HepG2 (cell line): ENCODE data around the gene QRSL1. TPM values are rescaled to one million over a fixed set of nuclear protein-coding genes. Genes with fewer than 3 reads are reported as not detected.

Source experiments
- ATAC-seq: fragments of 200-7000 bp; cut with Tn5 transposase; 3 replicates; pipeline ENCODE4 v1.9.1; 2020; ENCODE audit warnings: mild to moderate bottlenecking, moderate library complexity
- BruUV-seq: library from RNA; stranded (reverse); fragments of 400-500 nt; replicated peaks from 2 replicates; lab custom pipeline; 2021; lab: Mats Ljungman, UMichigan
- CTCF ChIA-PET: fragments of 300-600 bp; formaldehyde crosslinking; extraction: SDS; loops from one replicate; lab custom pipeline; 2021; ENCODE audit warnings: low total read pairs, inconsistent platforms, low intra/inter-chr PET ratio; lab: Yijun Ruan, JAX
- POLR2A ChIA-PET: fragments of 350-600 bp; sonication (Branson Sonifier 250); formaldehyde crosslinking; loops from one replicate; lab custom pipeline; 2020; ENCODE audit warnings: antibody characterized with exemption, inconsistent platforms; lab: Yijun Ruan, JAX
- DNase-seq: peaks from one replicate; pipeline ENCODE4 v3.0.0-alpha.2; 2015; ENCODE audit warnings: low spot score
- FAIRE-seq: peaks from 3 replicates; lab custom pipeline; 2011; peaks lifted over from hg19 to GRCh38; lab: Jason Lieb, UNC
- H2AFZ ChIP-seq: one replicate; pipeline ENCODE4 v1.6.1; 2011; ENCODE audit warnings: low read length, inconsistent platforms
- H3K27ac ChIP-seq: fragments of 300-600 bp; 3 replicates; pipeline ENCODE4 v1.8.0; 2011; ENCODE audit warnings: mixed run types, mild to moderate bottlenecking, mixed read lengths, low read length, inconsistent platforms; ENCODE audit not compliant: insufficient read depth; ENCODE audit errors: extremely low read length
- H3K27me3 ChIP-seq, 2 experiments: fragments of 200-600 bp in 1 of 2; 2 replicates in 1 of 2; 3 replicates in 1 of 2; pipeline versions ENCODE4 v1.6.0 to v1.8.0; 2011; ENCODE audit warnings: low read length in 2 of 2, mild to moderate bottlenecking in 2 of 2, moderate library complexity in 2 of 2, inconsistent platforms in 1 of 2; ENCODE audit not compliant: insufficient read depth in 2 of 2, control insufficient read depth in 1 of 2
- H3K36me3 ChIP-seq, 2 experiments: fragments of 200-600 bp in 1 of 2; replicated peaks in 1 of 2; 2 replicates in 1 of 2; 3 replicates in 1 of 2; pipeline versions ENCODE4 v1.5.1 to v1.8.0; 2011; ENCODE audit warnings: low read length in 2 of 2, inconsistent platforms in 1 of 2; ENCODE audit not compliant: insufficient read depth in 2 of 2, control insufficient read depth in 1 of 2
- H3K4me1 ChIP-seq: 2 replicates; pipeline ENCODE4 v1.5.1; 2012; ENCODE audit warnings: low read length, inconsistent platforms; ENCODE audit not compliant: insufficient read depth
- H3K4me2 ChIP-seq: 2 replicates; pipeline ENCODE4 v1.6.0; 2011; ENCODE audit warnings: low read depth, low read length, inconsistent platforms
- H3K4me3 ChIP-seq, 3 experiments: fragments of 200-600 bp in 1 of 3; sonication (generic), shearing (Covaris generic) in 1 of 3; replicated peaks in 1 of 3; 2 replicates each; pipeline ENCODE4 v1.5.1; 2011 to 2016; ENCODE audit warnings: low read length in 3 of 3, inconsistent platforms in 2 of 3, low read depth in 2 of 3, mild to moderate bottlenecking in 2 of 3, control low read depth in 1 of 3, mixed read lengths in 1 of 3; ENCODE audit not compliant: insufficient read depth in 1 of 3
- H3K79me2 ChIP-seq: one replicate; pipeline ENCODE4 v1.6.1; 2011; ENCODE audit warnings: low read length, inconsistent platforms; ENCODE audit not compliant: insufficient read depth
- H3K9ac ChIP-seq: 2 replicates; pipeline ENCODE4 v1.6.0; 2011; ENCODE audit warnings: mild to moderate bottlenecking, low read depth, low read length, inconsistent platforms; ENCODE audit not compliant: insufficient read depth
- H3K9me3 ChIP-seq: 2 replicates; pipeline ENCODE4 v1.5.1; 2012; ENCODE audit warnings: mild to moderate bottlenecking, low read length
- H4K20me1 ChIP-seq: 2 replicates; pipeline ENCODE4 v1.6.0; 2011; ENCODE audit warnings: inconsistent platforms, mild to moderate bottlenecking, low read length, moderate library complexity; ENCODE audit not compliant: insufficient read depth
- AKAP8 ChIP-seq: sonication (generic); formaldehyde crosslinking; IDR thresholded peaks from 2 replicates; pipeline ENCODE4 v1.5.1; 2020; ENCODE audit warnings: mild to moderate bottlenecking, missing genetic modification reagents
- BCL6 ChIP-seq: IDR thresholded peaks from 2 replicates; pipeline ENCODE4 v1.6.1; 2016; ENCODE audit warnings: missing genetic modification reagents, missing compliant biosample characterization
- HCFC1 ChIP-seq: fragments of 150-350 bp; IDR thresholded peaks from 2 replicates; pipeline ENCODE4 v1.6.1; 2014; ENCODE audit warnings: low read depth, low read length
- PAX8 ChIP-seq: sonication (generic); formaldehyde crosslinking; IDR thresholded peaks from 2 replicates; pipeline ENCODE4 v1.8.0; 2022; ENCODE audit warnings: mild to moderate bottlenecking, missing genetic modification reagents, borderline replicate concordance
- PHB2 ChIP-seq: fragments of 450-650 bp; IDR thresholded peaks from 2 replicates; pipeline ENCODE4 v1.6.1; 2018; ENCODE audit not compliant: partially characterized antibody
- PITX1 ChIP-seq: sonication (generic); formaldehyde crosslinking; IDR thresholded peaks from 2 replicates; pipeline ENCODE4 v1.5.1; 2020; ENCODE audit warnings: mild to moderate bottlenecking, missing genetic modification reagents
- ZNF761 ChIP-seq: sonication (generic); formaldehyde crosslinking; conservative IDR thresholded peaks from 2 replicates; pipeline ENCODE4 v1.4.0; 2020; ENCODE audit warnings: mild to moderate bottlenecking, missing genetic modification reagents
- ZSCAN22 ChIP-seq: sonication (generic); formaldehyde crosslinking; IDR thresholded peaks from 2 replicates; pipeline ENCODE4 v1.4.0; 2020; ENCODE audit warnings: mild to moderate bottlenecking, missing genetic modification reagents
- WGBS: methylation state at CpG from one replicate; pipeline ENCODE4 v1.1.6; 2017; ENCODE audit warnings: low lambda C conversion rate; 5-methylcytosine and 5-hydroxymethylcytosine counted together
- in situ Hi-C: cut with HindIII; loops from 2 replicates; pipeline ENCODE4 v1.10.0; 2017; ENCODE audit warnings: low pct_unique_long_range_greater_than_20kb; ENCODE audit not compliant: extremely low pct_ligation_motif_present
- intact Hi-C: fragments of 100-400 bp; cut with micrococcal nuclease; formaldehyde crosslinking; loops from one replicate; pipeline ENCODE4 v1.10.0; 2022; ENCODE audit not compliant: unreplicated experiment
- polyA plus RNA-seq, 8 experiments: library from polyadenylated mRNA; depleted of rRNA in 3 of 8; stranded (reverse) in 7 of 8; unstranded in 1 of 8; fragments of >200 nt; fragmentation: Illumina TruSeq in 4 of 8; extraction: Trizol in 4 of 8; gene quantifications; 2 replicates each; pipeline versions ENCODE4 v1.2.1 to v1.2.3, GENCODE V29; 2011 to 2016; ENCODE audit warnings: low read depth in 4 of 8, missing spikeins in 1 of 8, mixed read lengths in 1 of 8; ENCODE audit not compliant: insufficient read depth in 1 of 8
- total RNA-seq, 5 experiments: library from RNA; depleted of rRNA; stranded (reverse); fragments of >200 nt; fragmentation: Illumina TruSeq; extraction: Trizol; gene quantifications; 2 replicates each; pipeline ENCODE4 v1.2.3, GENCODE V29; 2016; ENCODE audit warnings: low read depth in 1 of 5
- TF ChIP-seq, protein P1 (sequence below): sonication (generic); formaldehyde crosslinking; IDR thresholded peaks from 2 replicates; pipeline ENCODE4 v1.8.1; 2023; ENCODE audit warnings: mild to moderate bottlenecking, moderate library complexity, missing genetic modification reagents
- TF ChIP-seq, protein P2 (sequence below): sonication (generic); formaldehyde crosslinking; IDR thresholded peaks from 2 replicates; pipeline ENCODE4 v1.5.0; 2020; ENCODE audit warnings: missing genetic modification reagents
- TF ChIP-seq, protein P3 (sequence below): sonication (generic); formaldehyde crosslinking; IDR thresholded peaks from 2 replicates; pipeline ENCODE4 v1.5.0; 2020; ENCODE audit warnings: missing genetic modification reagents
- TF ChIP-seq, protein P4 (sequence below): IDR thresholded peaks from 2 replicates; pipeline ENCODE4 v1.6.1; 2016; ENCODE audit warnings: mild to moderate bottlenecking, missing biosample characterization, missing genetic modification reagents
- TF ChIP-seq, protein P5 (sequence below): sonication (generic); formaldehyde crosslinking; conservative IDR thresholded peaks from 2 replicates; pipeline ENCODE4 v1.4.0; 2020; ENCODE audit warnings: missing genetic modification reagents
- TF ChIP-seq, protein P6 (sequence below): sonication (generic); formaldehyde crosslinking; IDR thresholded peaks from 2 replicates; pipeline ENCODE4 v1.4.0; 2020; ENCODE audit warnings: mild to moderate bottlenecking, missing genetic modification reagents

Gene QRSL1
- total and polyA plus RNA-seq, 2 of the 13 experiments (the other 11 are each of a cell fraction or from before 2014, with no cell fraction given), result 8.2 to 22.3 TPM

- BruUV-seq, result no TSS peak
- Histone ChIP-seq H3K9ac (no peak overlapping the region), H3K27ac (no peak overlapping the region), H4K20me1 (no peaks in the 10 kb centered on the region), H3K9me3 (no peaks in the 10 kb centered on the region), H3K27me3 (no peaks in the 10 kb centered on the region), H2AFZ (no peak overlapping the region), H3K79me2 (peaks cover 32% of the 10 kb centered on the region), H3K4me2 (no peak overlapping the region), H3K36me3 (peaks cover 5 to 40% of the 10 kb centered on the region in 2 experiments; a peak in 4 of 5 replicates), H3K4me1 (peaks cover 9% of the 10 kb centered on the region; the same call in 1 of the 2 replicates), H3K4me3 (no peak overlapping the region)
- 75% methylated on average over 4 of the region's 4 CpGs for WGBS
- ATAC-seq (no peak), DNase-seq (no peak), FAIRE-seq (no peak)
- in situ Hi-C loops, result no loop called here
- ChIA-PET CTCF (no interaction called here), POLR2A (no interaction called here)
- intact Hi-C loops, result loop anchor here (10.0 kb wide), 1 partner anchor 155 kb away; no protein-coding TSS in a partner anchor
- TF ChIP-seq PAX8 (CRISPR knock-in tag), result no peak
- TF ChIP-seq BCL6 (CRISPR knock-in tag), result no peak
- no peak for TF ChIP-seq HCFC1
- TF ChIP-seq, protein P1, sequence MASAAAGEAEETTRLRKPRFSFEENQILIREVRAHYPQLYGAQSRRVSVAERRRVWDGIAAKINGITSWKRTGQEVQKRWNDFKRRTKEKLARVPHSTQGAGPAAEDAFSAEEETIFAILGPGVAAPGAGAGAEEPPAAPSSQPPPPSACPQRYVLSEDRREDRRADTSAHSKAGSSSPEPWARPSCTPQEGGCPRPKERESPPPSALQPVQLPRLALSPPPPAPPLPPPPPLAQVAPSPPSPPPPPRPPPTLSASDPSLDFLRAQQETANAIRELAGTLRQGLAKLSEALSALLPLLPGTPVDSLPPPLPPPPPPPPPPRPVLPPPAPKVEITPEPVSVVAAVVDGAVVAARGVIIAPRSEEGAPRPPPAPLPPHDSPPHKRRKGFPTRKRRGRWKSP, result no peak
- TF ChIP-seq, protein P2, sequence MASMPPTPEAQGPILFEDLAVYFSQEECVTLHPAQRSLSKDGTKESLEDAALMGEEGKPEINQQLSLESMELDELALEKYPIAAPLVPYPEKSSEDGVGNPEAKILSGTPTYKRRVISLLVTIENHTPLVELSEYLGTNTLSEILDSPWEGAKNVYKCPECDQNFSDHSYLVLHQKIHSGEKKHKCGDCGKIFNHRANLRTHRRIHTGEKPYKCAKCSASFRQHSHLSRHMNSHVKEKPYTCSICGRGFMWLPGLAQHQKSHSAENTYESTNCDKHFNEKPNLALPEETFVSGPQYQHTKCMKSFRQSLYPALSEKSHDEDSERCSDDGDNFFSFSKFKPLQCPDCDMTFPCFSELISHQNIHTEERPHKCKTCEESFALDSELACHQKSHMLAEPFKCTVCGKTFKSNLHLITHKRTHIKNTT (CRISPR knock-in tag), result no peak
- TF ChIP-seq, protein P3, sequence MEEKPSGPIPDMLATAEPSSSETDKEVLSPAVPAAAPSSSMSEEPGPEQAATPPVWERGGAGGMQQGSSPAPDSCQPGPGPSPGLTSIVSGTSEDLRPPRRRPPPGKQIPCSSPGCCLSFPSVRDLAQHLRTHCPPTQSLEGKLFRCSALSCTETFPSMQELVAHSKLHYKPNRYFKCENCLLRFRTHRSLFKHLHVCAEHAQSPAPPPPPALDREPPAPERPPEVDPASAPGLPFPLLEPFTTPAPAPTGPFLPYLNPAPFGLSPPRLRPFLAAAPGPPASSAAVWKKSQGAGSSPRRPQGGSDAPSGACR, result no peak
- TF ChIP-seq ZNF761 (CRISPR knock-in tag), result no peak
- TF ChIP-seq PHB2, result no peak
- no peak for TF ChIP-seq PITX1 (CRISPR knock-in tag)
- TF ChIP-seq, protein P4, sequence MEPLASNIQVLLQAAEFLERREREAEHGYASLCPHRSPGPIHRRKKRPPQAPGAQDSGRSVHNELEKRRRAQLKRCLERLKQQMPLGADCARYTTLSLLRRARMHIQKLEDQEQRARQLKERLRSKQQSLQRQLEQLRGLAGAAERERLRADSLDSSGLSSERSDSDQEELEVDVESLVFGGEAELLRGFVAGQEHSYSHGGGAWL (CRISPR knock-in tag), result no peak
- TF ChIP-seq, protein P5, sequence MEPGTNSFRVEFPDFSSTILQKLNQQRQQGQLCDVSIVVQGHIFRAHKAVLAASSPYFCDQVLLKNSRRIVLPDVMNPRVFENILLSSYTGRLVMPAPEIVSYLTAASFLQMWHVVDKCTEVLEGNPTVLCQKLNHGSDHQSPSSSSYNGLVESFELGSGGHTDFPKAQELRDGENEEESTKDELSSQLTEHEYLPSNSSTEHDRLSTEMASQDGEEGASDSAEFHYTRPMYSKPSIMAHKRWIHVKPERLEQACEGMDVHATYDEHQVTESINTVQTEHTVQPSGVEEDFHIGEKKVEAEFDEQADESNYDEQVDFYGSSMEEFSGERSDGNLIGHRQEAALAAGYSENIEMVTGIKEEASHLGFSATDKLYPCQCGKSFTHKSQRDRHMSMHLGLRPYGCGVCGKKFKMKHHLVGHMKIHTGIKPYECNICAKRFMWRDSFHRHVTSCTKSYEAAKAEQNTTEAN (CRISPR knock-in tag), result no peak
- TF ChIP-seq, protein P6, sequence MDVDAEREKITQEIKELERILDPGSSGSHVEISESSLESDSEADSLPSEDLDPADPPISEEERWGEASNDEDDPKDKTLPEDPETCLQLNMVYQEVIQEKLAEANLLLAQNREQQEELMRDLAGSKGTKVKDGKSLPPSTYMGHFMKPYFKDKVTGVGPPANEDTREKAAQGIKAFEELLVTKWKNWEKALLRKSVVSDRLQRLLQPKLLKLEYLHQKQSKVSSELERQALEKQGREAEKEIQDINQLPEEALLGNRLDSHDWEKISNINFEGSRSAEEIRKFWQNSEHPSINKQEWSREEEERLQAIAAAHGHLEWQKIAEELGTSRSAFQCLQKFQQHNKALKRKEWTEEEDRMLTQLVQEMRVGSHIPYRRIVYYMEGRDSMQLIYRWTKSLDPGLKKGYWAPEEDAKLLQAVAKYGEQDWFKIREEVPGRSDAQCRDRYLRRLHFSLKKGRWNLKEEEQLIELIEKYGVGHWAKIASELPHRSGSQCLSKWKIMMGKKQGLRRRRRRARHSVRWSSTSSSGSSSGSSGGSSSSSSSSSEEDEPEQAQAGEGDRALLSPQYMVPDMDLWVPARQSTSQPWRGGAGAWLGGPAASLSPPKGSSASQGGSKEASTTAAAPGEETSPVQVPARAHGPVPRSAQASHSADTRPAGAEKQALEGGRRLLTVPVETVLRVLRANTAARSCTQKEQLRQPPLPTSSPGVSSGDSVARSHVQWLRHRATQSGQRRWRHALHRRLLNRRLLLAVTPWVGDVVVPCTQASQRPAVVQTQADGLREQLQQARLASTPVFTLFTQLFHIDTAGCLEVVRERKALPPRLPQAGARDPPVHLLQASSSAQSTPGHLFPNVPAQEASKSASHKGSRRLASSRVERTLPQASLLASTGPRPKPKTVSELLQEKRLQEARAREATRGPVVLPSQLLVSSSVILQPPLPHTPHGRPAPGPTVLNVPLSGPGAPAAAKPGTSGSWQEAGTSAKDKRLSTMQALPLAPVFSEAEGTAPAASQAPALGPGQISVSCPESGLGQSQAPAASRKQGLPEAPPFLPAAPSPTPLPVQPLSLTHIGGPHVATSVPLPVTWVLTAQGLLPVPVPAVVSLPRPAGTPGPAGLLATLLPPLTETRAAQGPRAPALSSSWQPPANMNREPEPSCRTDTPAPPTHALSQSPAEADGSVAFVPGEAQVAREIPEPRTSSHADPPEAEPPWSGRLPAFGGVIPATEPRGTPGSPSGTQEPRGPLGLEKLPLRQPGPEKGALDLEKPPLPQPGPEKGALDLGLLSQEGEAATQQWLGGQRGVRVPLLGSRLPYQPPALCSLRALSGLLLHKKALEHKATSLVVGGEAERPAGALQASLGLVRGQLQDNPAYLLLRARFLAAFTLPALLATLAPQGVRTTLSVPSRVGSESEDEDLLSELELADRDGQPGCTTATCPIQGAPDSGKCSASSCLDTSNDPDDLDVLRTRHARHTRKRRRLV (CRISPR knock-in tag), result no peak
- TF ChIP-seq ZSCAN22 (CRISPR knock-in tag), result no peak
- no peak for TF ChIP-seq AKAP8
Observed at GRCh38 chr6:106639812-106640211, 10.4 kb downstream of the QRSL1 start.
